WTC11 (cell line): Measurements from ENCODE around the gene PICK1. TPM values are rescaled to one million over a fixed set of nuclear protein-coding genes. Genes with fewer than 3 reads are reported as not detected.

Experiments
- E2F5 ChIP-seq: sonication (generic); formaldehyde crosslinking; IDR thresholded peaks from 2 replicates; pipeline ENCODE4 v1.8.1; 2022; ENCODE audit warnings: mild to moderate bottlenecking, moderate library complexity, missing genetic modification reagents
- PRDM15 ChIP-seq: sonication (generic); formaldehyde crosslinking; IDR thresholded peaks from 2 replicates; pipeline ENCODE4 v1.8.0; 2022; ENCODE audit warnings: missing genetic modification reagents
- RELA ChIP-seq: sonication (generic); formaldehyde crosslinking; IDR thresholded peaks from 2 replicates; pipeline ENCODE4 v1.8.1; 2022; ENCODE audit warnings: missing genetic modification reagents, mild to moderate bottlenecking, borderline replicate concordance
- ZNF512 ChIP-seq: sonication (generic); formaldehyde crosslinking; IDR thresholded peaks from 2 replicates; pipeline ENCODE4 v1.8.1; 2022; ENCODE audit warnings: missing genetic modification reagents, borderline replicate concordance
- total RNA-seq: library from RNA; stranded (reverse); gene quantifications from 3 replicates; pipeline ENCODE4 v1.2.3, GENCODE V29; 2021

PICK1 gene
- total RNA-seq, 1 experiment from 2014 or later = 33.4 TPM

- TF ChIP-seq PRDM15 (CRISPR knock-in tag) (no peak), E2F5 (CRISPR knock-in tag) (no peak), RELA (CRISPR knock-in tag) (no peak), ZNF512 (no peak)
Measured at GRCh38 chr22:38125038-38125610, 67.9 kb downstream of the PICK1 start (continued).

Other genes with a start within 250 kb of the PICK1 start
- gene GCAT, start 249.5 kb upstream of the PICK1 start, total RNA-seq = 33.0 to 36.4 TPM (median 36.3 TPM) in 3 replicates
- gene GALR3, start 234.0 kb upstream of the PICK1 start, total RNA-seq = 0.69 to 0.89 TPM (median 0.79 TPM) in 3 replicates
- 17.1 to 19.1 TPM (median 17.9 TPM) in 3 replicates for gene ANKRD54, start 213.1 kb upstream of the PICK1 start, total RNA-seq
- gene EIF3L, start 208.0 kb upstream of the PICK1 start, total RNA-seq = 611 to 645 TPM (median 645 TPM) in 3 replicates
- gene MICALL1, start 151.1 kb upstream of the PICK1 start, total RNA-seq = 34.1 to 47.2 TPM (median 38.6 TPM) in 3 replicates
- gene C22orf23, start 103.8 kb upstream of the PICK1 start, total RNA-seq = 0.16 to 0.96 TPM (median 0.72 TPM) in 3 replicates
- gene POLR2F, start 103.7 kb upstream of the PICK1 start, total RNA-seq = 128 to 138 TPM (median 132 TPM) in 3 replicates
- 2.7 to 3.6 TPM (median 3.0 TPM) in 3 replicates for gene SOX10, start 72.8 kb upstream of the PICK1 start, total RNA-seq
- 0.53 to 0.98 TPM (median 0.57 TPM) in 3 replicates for gene SLC16A8, start 26.8 kb downstream of the PICK1 start, total RNA-seq
- 3.0 to 5.7 TPM (median 4.9 TPM) in 3 replicates for gene BAIAP2L2, start 53.3 kb downstream of the PICK1 start, total RNA-seq
- 29.9 to 44.1 TPM (median 37.6 TPM) in 3 replicates for gene PLA2G6, start 124.4 kb downstream of the PICK1 start, total RNA-seq
- gene MAFF, start 144.6 kb downstream of the PICK1 start, total RNA-seq = 4.6 to 6.1 TPM (median 5.7 TPM) in 3 replicates
- gene TMEM184B, start 215.6 kb downstream of the PICK1 start, total RNA-seq = 85.9 to 89.7 TPM (median 88.1 TPM) in 3 replicates